NCI-H524 treated with DMSO at 0.1 percent for 48 hours (cell line): ENCODE measurements around the gene CKLF.
"Not testable (repeated sequence)": the region's sequence is repeated elsewhere in the genome, so short reads cannot be mapped to it uniquely, and the experiment has no call there.

ENCODE experiments used
- DNase-seq: peaks from one replicate; lab custom pipeline; 2025; lab: John Stamatoyannopoulos, UW

The CKLF gene, protein sequence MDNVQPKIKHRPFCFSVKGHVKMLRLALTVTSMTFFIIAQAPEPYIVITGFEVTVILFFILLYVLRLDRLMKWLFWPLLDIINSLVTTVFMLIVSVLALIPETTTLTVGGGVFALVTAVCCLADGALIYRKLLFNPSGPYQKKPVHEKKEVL

DNA sequence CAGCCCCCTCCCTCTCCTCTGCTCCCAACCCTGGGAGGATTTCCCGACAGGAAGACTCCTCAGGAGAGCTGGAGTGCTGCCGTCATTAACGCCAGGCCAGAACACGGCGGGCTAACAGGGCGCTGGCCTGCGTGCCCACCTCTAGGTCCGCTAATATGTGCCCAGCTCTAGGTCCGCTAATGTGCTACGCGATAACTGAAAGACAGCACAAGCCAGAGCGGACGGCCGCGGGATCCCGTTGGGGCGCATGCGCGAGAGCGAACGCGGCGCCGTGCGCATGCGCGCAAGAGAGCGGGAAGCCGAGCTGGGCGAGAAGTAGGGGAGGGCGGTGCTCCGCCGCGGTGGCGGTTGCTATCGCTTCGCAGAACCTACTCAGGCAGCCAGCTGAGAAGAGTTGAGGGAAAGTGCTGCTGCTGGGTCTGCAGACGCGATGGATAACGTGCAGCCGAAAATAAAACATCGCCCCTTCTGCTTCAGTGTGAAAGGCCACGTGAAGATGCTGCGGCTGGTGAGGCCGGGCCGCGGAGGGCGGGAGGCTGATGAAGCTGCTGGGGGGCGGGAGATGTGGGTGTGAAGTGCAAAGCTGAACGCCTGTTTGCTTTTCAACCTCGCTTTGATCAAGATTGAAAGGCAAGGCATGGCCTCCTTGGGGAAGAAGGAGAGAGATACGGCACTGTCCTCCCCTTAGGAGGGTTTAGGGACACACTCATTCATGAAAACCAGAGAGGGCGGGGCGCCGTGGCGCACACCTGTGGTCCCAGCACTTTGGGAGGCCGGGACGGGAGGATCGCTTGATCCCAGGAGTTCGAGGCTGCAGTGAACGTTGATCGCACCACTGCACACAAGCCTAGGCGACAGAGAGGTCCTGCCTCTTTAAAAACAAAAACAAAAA lies at the start of gene CKLF:
Gene CKLF (plus strand): TSS at position 291 of the 892 bp plus-strand sequence. CDS start 140 bp downstream, at position 431.
- DNase-seq = peak; percentile 35

DNA sequence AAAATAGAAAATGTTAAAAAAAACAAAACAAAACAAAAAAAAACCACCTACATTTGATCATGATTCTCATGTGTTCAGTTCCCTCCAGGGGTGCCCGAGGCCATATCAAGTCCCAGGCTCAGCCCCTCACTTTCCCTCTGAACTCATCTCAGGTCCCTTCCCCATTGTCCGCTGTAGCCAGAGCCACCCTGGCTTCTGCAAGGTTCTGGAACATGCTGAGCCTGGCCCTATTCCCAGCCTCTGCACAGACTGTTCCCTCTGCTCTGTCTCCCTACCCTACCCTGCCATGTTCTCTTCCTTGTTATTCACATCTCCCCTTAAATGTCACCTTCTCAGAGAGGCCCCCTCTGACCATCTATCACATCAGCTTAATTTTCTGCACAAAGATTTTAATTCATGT lies 49.3 kb upstream of the CKLF start:
- no peak for DNase-seq

DNA sequence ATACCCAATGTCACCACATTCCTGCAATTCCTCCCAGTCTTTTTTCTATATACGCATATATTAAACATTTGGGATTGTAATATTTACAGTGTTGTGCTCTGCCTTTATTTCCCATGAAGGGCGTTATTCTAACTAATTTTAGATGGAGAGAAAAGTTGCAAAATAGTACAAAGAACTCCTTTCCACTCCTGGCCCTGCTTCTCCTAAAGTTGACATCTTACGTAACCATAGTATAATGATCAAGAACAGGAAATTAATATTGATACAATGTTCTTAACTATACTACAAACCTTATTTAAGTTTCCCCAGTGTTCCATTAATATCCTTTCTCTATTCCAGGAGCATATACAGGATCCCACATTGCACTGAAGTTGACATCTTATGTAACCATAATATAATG lies 48.8 kb upstream of the CKLF start:
- no peak for DNase-seq

DNA sequence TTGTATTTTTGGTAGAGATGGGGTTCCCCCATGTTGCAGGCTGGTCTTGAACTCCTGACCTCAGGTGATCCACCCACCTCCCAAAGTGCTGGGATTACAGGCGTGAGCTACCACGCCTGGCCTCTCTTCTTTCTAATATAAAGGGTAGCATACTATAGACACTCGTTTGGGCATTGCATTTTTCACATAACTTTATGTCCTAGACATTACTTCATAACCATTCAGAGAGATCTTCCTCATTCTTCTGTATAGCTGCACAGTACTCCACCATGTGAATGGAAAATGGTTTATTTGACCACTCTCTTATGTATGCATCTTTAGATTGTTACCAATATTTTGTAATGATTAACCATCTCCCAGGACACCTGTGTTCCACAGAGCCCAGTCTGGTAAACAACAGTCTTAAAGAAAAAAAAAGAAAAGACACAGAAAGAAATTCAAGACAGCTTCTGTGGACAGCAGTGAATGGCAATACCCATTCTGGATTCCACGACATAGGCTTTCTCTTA lies 44.6 kb upstream of the CKLF start:
- DNase-seq = no peak

DNA sequence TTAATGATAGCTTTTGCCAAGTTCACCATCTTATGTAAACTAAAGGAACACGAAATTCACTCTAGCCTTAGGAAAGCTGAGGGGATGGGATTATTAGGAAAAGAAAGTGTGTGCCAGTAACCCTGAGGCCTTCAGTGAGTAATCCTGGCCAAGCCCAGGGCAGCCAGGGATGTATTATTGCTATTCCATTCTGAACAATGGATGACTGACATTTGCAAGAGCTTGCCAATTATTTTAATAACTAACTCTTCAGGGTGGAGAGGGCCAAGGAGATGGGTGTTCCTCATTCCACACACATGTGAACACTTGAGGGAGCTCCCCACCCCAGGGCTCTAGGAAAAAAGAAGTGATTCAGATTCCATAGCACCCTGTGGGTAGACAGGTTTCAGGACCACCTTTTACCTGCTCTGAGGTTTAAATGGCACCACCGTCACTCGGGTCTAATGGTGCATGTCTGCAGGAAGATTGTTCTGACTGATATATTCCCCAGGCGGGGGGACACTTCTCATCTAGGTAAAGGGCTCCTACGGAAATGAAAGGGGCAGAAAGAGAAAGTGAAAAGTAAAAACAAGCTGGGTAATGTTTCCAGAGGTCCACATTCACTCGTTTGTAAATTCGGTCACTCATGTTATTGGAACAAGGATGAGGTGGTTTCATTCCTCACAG lies 44.0 kb upstream of the CKLF start:
- DNase-seq = no peak

DNA sequence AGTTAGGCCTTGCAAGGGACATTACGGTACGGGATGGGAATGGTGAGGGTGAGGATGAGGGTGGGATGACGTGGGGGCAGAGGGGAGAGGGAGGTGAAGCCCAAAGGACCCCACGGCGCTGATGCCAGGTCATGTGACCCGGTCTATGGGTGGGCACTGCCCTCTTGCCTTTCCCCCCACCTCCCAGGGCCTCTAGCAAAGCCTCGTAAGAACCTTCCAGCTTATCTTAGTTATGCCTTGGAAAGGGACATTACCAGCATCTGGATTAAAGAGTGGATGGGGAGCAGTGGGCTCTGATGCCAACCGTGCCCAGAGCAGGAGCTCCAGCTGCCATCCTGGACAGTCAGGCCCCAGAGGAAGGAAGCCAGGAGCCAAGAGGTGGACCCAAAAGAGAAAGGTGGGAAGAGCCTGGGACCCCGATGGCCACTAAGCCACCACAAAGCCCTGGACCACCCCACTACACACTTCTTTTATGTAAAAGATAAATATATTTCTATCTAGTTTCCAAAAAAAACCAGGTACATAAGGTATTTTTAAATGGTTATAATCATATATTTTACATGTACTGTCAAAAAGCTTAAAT lies 43.4 kb upstream of the CKLF start:
- DNase-seq = no peak

DNA sequence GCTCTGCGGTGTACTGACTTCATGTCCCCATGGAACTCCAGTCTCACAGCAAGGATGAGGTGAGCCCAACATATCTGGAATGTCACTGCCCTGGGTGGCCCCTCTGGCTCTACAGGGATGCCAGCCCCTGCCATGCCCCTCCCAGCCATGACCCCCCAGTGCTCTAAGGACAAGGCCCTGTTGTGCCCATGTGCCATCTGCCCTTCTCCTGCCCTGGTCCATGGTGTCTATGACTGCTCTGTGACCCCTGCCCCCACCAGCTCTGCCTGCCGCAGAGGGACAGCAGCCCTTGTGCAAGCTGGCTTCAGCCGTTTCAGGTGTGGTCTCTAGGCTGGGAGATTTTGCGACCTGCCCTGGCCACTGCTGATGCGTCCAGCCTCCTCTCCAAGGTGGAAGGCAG lies 42.8 kb upstream of the CKLF start:
- DNase-seq = no peak

DNA sequence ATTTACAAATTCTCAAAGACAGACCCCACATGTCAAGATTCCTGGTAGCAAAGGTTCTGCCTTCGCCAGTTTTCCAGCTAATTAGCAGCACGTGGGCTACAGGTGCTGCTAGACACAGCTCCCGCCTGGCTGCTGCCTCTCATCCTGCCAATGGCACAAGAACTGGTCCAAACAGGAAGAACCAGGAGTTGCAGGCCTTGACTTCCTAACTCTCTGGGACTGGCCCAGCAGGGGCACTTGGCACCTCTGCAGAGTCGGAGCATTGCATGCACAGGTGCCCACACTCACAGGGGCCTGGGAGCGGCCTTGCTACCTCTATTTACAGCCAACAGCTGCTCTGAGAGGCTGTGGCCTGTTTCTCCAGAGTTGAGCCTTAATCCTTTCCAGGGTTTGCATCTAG lies 42.1 kb upstream of the CKLF start:
- DNase-seq = no peak

DNA sequence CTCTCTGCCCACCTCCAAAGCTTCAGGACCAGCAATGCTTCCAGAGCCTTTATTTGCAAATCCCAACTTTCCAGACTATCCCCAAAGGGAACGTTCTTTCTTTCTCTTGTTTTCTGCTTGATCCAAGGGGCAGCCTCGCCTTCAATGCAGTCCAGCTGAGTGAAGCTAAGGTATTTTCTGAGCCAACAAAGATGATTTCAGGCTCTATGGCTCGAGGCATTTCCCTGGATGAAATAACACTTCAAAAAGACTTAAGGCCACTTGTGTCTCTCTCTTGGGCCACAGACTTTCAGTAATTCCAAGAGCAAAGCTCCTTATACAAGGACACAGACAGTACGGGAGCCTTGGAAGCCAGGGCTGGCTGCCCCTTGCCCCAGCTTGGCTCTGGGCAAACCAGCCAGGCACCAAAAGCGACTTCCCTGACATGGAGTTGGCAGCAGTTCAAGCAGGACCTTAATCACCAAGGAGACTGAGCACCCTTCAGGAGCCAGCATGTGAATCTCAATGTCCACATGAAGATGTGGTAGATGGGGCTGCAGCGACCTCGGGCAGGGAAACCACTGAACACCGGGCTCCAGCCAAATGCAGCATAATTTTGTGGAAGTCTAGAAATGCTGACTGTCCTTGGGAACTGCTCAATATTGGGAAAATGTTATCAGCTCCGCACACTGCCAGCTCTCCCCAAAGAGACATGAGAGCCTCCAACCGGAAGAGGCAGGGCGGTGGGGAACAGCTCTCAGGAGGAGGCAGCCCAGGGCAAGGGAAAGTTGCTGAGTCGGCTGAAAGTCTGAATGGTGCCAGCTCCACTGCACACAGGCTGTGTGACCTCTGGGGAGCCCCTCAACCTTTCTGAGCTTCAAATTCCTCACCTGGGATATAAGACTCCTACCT lies 41.4 kb upstream of the CKLF start:
- no peak for DNase-seq

DNA sequence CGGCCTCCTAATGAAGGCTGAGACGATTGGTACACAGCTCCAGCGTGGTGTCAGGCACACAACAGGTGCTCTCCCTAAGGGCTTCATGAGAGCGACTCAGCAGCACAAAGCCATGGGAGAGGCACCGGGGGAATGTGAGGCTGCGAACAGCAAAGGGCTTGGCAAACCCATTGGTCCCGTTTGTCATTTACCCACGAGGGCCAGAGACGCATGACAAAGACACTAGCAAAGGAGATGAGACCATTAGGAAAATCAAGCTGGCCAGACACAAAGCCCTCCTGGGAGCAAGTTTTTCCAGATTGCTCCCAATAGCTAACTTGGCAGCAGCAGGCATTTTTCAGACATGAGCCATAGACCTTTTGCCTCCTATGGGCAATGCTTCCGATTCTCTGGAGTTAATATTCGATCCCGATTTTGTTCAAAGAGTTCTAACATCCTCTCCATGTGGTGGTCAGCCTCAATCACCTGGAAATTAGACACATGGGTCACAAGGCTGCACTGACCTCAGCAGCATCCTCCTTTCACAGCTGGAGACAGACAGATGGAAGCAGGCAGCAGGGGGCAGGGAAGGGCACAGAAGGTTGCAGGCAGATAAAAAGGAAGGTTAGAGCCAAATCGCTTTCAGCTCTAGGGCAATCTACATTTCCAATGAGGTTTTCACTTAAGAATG lies 40.6 kb upstream of the CKLF start:
- DNase-seq = no peak

DNA sequence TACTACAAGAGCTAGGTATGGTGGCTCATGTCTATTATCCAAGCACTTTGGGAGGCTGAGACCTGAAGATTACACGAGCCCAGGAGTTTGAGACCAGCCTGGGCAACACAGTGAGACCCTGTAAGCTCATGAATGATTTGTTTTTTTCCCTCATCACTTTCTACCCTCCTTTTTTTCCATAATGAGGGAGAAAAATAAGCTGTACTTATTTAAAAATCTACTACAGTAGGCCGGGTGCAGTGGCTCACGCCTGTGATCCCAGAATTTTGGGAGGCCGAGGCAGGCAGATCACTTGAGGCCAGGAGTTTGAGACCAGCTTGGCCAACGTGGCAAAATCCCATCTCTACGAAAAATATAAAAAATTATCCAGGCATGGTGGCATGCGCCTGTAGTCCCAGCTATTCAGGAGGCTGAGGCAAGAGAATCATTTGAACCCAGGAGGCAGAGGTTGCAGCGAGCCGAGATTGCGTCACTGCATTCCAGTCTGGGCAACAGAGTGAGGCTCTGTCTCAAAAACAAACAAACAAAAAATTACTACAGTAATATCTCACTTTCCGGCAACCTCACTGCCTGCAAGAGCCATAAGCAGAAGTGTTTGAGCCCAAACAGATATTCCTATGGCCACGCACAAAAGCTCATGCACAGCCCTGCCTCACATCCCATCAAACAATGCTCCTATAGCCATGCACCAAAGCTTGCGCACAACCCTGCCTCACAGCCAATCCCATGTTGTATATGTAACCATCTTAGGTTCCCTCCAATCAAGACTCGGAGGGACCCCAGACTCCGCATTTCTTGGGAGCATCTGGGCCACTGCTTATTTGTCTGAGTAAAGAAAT lies 39.9 kb upstream of the CKLF start:
- no peak for DNase-seq

DNA sequence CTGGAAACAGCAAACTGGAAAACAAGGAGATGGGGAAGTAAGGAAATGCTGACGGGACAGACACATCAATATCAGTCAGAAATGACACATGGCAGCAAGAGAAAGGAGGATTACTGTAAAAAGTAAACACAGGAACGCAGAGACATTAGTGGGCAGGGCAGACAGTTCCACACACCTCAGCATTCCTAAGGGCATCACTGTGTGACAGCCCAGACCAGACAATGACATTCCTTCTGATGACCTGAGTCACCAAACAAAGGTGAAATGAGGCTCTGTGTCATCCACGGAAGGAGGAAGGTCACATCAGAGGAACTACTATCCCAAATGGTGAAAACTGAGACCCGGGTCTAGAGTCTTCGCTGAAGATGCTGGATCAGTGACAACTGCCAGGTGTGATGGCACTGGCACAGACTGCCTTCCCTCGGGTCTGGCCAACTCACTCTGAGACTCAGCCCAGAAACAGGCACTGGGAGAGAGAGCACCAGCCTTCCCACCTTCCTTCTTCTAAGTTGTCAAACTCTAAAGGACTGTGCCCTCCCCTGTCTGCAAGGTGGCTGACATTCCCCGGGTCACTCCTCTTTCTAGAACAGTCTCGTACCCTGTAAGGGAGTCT lies 39.2 kb upstream of the CKLF start:
- DNase-seq = no peak

DNA sequence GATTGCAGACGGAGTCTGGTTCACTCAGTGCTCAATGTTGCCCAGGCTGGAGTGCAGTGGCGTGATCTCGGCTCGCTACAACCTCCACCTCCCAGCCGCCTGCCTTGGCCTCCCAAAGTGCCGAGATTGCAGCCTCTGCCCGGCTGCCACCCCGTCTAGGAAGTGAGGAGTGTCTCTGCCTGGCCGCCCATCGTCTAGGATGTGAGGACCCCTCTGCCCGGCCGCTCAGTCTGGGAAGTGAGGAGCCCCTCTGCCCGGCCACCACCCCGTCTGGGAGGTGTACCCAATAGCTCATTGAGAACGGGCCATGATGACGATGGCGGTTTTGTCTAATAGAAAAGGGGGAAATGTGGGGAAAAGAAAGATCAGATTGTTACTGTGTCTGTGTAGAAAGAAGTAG lies 38.0 kb upstream of the CKLF start:
- DNase-seq = not testable (repeated sequence)

DNA sequence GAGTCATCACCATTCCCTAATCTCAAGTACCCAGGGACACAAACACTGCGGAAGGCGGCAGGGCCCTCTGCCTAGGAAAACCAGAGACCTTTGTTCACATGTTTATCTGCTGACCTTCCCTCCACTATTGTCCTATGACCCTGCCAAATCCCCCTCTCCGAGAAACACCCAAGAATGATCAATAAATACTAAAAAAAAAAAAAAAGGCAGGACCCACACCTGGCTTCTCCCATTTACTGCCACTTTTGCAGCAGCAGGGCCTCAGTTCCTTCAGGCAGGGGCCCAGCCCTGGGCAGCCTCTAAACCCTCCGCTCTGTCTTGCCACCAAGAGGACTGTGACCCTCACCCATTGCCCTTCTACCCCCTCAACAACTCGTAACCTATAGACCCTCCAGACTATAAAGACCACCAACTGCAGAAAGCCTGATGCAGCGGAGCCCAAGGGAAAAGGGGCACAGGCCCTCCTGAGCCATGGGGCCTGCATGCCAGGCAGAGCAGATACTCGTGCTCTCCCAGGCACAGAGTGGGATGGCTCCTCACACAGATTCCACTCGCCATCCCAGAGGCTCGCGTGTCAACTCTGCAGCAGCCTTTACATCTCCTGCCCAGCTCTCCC lies 37.3 kb upstream of the CKLF start:
- not testable (repeated sequence) for DNase-seq

DNA sequence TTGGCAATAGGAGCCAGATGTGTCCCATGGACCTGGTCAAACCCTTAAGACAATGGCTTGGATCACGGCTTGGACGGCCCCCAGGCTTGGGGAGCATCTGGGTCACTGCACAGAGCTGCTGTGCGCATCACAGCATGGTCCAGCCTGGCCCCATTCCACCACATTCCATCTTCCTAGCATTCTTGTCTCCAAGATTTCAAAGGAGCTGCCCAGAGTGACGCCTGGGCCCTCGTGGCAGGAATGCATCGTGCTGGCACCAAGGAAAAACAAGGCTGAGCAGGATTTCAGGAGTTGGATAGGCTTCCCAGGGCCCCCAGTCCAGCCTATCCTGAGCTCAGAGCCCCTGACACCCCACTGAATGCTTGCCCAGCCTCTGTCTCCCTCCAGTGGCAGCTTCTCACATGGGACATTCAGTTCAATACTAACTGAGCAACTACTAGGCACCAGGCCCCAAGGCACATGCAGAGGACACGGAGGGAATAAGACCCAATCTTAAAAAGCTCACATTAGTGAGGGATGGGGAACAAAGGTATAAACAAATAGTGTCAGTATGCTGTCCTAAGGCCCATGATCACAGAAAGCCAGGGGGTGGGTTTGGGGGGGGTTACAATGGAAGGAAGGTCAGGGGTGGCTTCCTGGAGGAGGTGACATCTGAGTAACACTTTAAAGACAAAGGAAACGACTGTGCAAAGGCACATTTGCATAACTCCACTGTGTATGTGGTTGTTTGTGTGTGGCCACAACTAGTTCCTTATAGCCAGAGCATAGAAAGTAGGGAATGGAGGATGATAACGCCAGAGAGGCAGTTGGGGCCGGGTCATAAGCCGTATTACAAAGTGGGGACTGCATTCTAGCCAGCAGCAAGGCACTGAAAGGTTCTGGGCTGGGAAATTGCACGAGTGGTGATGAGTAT lies 36.5 kb upstream of the CKLF start:
- no peak for DNase-seq

DNA sequence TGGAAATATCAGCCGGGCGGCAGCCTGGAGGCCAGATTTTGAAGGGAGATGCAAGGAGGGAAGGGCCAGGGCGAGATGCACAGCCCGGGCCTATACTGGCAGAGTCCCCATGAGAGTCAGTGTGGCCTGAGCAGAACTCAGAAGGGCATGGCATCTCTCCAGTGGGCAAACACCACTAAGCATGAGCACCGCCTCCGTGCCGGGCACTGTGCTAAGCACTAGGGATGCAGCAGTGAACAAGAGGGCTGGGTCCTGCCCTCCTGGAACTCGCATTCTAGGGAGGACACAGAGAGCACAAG lies 35.9 kb upstream of the CKLF start:
- no peak for DNase-seq

DNA sequence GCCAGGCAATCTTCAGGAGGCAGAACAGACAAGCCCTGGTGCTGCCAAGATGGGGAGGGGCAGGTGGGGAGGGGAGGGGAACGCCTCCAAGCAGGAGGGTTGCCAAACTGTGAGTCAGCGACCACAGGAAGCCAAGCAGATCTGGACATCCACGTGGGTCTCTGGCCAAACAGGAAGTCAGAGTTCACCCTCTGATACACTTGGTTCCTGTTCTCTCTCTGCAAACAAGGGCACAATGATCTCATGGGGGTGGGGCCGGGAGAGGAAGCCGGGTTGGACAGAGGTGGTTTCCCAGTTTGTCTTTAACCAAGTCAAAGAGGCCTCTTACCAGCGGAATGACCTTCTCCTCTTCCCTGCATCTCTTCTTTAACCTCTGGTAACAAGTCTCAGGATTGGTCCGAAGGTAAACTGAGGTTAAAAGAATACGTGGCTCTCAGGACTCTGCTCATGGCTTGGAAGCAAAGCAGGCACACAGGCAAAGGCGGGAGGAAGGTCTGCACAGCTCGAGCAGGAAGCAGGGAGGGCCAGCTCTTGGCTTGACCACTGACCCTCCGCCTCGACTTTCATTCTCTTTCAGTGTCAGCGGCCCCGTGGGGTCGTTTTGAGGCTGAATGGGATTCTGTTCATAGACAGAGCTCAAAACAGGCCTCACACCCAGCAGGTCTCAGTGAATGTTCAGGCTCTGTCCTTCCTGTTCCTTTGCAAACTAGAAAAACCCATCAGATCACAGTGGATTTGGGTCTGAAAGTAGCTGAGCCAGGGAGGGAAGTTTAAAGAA lies 35.4 kb upstream of the CKLF start:
- DNase-seq = no peak
